ENCODE results near the gene FADS2.

The FADS2 gene

GRCh38 chr11:61799665-61800284 is 28.3 kb upstream of the FADS2 start:
- no peak overlapping the region for H3K4me3 ChIP-seq (replicated peaks; ENCODE audit: insufficient read depth, low read length)
- H3K27me3 ChIP-seq (ENCODE audit: insufficient read depth, poor library complexity, severe bottlenecking), result no peaks in the 10 kb centered on the region
- DNase-seq (ENCODE audit: low read depth in 1 of 2, low spot score in 1 of 2), result no peak
- no peak overlapping the region for H3K27ac ChIP-seq (replicated peaks)
- TF ChIP-seq POLR2AphosphoS5 (IDR thresholded peaks at IDR 0.05; ENCODE audit: low read depth) (0 out of 2 replicates have a peak, but pooled peaks have one; percentile 10), CTCF (IDR thresholded peaks at IDR 0.05; ENCODE audit: insufficient read depth, low read length) (no peak)

DNA sequence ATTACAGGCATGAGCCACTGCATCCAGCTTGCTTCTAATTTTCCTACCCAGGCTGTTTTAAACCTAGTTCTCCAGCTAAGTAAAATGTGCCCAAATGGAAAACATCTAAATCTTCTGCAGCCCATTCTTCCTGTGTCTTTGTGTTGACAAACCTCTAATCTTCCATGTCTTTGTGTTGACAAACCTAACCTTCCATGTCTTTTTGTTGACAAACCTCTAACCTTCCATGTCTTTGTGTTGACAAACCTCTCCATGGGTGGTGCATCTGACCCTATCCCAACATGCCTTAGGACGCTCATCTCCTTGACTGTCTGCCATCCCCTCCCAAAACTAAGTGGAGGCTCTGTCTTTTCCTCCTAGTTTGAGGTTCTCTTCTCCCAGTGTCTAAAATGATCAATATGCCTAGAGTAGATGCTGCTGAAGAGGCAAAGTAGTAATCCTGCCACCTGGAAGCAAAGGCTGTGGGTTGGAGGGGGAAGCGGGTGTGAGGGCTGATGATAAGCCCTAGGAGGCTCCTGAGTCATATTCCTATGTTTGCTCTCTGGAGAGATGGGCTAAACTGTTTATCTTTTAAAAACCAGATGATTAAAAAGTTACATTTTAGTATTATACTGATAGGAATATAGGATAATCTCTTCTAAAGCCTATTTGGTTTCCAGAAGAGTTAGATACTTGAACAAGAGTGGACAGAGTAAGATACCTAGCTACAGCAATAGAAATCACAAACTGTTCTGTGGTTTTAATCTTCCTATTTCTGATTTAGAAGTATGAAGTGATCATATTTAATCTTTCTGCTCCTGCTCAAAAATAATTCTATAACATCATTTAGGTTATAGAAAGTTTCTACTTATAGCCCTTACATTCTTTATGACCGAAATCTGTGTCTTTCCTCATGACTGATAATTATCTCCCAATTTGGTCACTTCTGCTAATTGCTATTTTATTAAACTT is 27.5 kb upstream of the FADS2 start:
- Histone ChIP-seq H3K27me3 (ENCODE audit: insufficient read depth, poor library complexity, severe bottlenecking) (no peaks in the 10 kb centered on the region), H3K27ac (replicated peaks) (no peak overlapping the region), H3K4me3 (replicated peaks; ENCODE audit: insufficient read depth, low read length) (no peak overlapping the region)
- TF ChIP-seq, protein P1, sequence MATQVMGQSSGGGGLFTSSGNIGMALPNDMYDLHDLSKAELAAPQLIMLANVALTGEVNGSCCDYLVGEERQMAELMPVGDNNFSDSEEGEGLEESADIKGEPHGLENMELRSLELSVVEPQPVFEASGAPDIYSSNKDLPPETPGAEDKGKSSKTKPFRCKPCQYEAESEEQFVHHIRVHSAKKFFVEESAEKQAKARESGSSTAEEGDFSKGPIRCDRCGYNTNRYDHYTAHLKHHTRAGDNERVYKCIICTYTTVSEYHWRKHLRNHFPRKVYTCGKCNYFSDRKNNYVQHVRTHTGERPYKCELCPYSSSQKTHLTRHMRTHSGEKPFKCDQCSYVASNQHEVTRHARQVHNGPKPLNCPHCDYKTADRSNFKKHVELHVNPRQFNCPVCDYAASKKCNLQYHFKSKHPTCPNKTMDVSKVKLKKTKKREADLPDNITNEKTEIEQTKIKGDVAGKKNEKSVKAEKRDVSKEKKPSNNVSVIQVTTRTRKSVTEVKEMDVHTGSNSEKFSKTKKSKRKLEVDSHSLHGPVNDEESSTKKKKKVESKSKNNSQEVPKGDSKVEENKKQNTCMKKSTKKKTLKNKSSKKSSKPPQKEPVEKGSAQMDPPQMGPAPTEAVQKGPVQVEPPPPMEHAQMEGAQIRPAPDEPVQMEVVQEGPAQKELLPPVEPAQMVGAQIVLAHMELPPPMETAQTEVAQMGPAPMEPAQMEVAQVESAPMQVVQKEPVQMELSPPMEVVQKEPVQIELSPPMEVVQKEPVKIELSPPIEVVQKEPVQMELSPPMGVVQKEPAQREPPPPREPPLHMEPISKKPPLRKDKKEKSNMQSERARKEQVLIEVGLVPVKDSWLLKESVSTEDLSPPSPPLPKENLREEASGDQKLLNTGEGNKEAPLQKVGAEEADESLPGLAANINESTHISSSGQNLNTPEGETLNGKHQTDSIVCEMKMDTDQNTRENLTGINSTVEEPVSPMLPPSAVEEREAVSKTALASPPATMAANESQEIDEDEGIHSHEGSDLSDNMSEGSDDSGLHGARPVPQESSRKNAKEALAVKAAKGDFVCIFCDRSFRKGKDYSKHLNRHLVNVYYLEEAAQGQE (IDR thresholded peaks at IDR 0.05; ENCODE audit: insufficient replicate concordance, low read depth), result no peak
- TF ChIP-seq SPI1 (IDR thresholded peaks at IDR 0.05; ENCODE audit: borderline replicate concordance, low read depth) (no peak), CTCF (IDR thresholded peaks at IDR 0.05; ENCODE audit: insufficient read depth, low read length) (no peak), POLR2AphosphoS5 (IDR thresholded peaks at IDR 0.05; ENCODE audit: low read depth) (no peak), GABPA (IDR thresholded peaks at IDR 0.05; ENCODE audit: low read depth) (no peak)
- no peak for DNase-seq (ENCODE audit: low read depth in 1 of 2, low spot score in 1 of 2)

DNA sequence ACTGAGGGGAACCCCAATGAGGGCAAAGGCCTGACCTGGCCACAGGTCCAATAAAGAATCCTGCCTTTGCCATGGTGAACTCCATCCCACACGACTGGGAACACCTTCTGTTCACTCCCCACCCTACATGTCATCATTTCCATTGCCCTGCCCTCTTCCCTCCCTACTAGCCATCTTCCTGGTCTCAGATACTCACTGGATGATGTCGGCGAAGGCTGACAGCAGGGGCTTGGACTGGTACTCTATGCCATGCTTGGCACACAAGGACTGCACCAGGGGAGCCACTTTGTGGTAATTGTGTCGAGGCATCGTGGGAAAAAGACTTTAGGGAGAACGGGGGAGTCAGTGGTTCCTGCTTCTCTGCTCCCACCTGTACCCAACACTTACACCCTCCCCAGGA is 25.5 kb upstream of the FADS2 start:
- no peak overlapping the region for H3K4me3 ChIP-seq (replicated peaks; ENCODE audit: insufficient read depth, low read length)

More for the DNA sequence above, 25.5 kb upstream of the FADS2 start:
- H3K27ac ChIP-seq (replicated peaks), result no peak overlapping the region
- no peak for TF ChIP-seq GABPA (IDR thresholded peaks at IDR 0.05; ENCODE audit: low read depth)
- no peak for TF ChIP-seq POLR2AphosphoS5 (IDR thresholded peaks at IDR 0.05; ENCODE audit: low read depth)
- TF ChIP-seq, protein P1 (IDR thresholded peaks at IDR 0.05; ENCODE audit: insufficient replicate concordance, low read depth), result no peak
- no peak for TF ChIP-seq CTCF (IDR thresholded peaks at IDR 0.05; ENCODE audit: insufficient read depth, low read length)
- no peak for TF ChIP-seq SPI1 (IDR thresholded peaks at IDR 0.05; ENCODE audit: borderline replicate concordance, low read depth)
- no peaks in the 10 kb centered on the region for H3K27me3 ChIP-seq (ENCODE audit: insufficient read depth, poor library complexity, severe bottlenecking)
- DNase-seq (ENCODE audit: low read depth in 1 of 2, low spot score in 1 of 2), result no peak
